ENCODE data around the gene KCNK13.
"Not testable (repeated sequence)": the region's sequence is repeated elsewhere in the genome, so short reads cannot be mapped to it uniquely, and the experiment has no call there.

Gene KCNK13

GRCh38 chr14:90191154-90191553 is 129.4 kb downstream of the KCNK13 start:
- DNase-seq (ENCODE audit: low read depth in 3 of 3, low spot score in 1 of 3), result no peak

- no peak for DNase-seq (ENCODE audit: low read depth in 3 of 3, low spot score in 1 of 3)
Observed at GRCh38 chr14:90191585-90191984, 129.8 kb downstream of the KCNK13 start.

DNA sequence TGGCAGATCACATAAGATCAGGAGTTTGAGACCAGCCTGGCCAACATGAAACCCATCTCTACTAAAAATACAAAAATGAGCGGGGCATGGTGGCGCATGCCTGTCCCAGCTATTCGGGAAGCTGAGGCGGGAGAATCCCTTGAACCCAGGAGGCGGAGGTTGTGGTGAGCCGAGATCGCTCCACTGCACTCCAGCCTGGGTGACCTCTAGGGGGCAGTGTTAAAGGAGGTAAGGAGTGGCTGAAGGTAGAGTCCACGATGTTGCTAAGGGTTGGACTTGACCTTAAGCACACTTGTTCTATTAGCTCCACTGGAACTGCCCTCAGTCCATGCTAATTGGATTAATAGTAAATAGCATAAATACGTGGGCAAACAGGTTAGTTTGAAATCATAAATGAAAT is 132.1 kb downstream of the KCNK13 start:
- no peak for DNase-seq (ENCODE audit: low read depth in 3 of 3, low spot score in 1 of 3)

GRCh38 chr14:90194706-90195105 is 132.9 kb downstream of the KCNK13 start:
- DNase-seq (ENCODE audit: low read depth in 3 of 3, low spot score in 1 of 3), result no peak

DNA sequence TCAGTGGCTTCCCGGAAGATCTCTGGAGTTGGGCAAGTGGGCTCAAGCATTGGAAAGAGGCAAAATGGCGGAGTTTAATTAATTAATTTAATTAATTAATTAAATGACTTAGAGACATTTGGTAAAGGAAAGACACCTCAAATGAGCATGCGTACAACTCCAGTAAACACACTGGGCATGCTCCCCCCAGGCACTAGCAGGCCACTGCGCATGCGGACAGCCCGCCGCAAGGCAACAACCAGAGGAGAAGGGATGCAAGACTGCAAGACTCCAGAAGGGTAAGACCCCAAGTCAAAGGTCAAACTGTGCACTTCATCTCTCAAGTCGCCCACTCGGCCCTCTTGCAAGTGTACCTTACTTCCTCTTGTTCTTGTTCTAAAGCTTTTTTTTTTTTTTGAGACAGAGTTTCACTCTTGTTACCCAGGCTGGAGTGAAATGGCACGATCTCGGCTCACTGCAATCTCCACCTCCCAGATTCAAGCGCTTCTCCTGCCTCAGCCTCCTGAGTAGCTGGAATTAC is 136.8 kb downstream of the KCNK13 start:
- DNase-seq (ENCODE audit: low read depth in 3 of 3, low spot score in 1 of 3), result no peak

DNA sequence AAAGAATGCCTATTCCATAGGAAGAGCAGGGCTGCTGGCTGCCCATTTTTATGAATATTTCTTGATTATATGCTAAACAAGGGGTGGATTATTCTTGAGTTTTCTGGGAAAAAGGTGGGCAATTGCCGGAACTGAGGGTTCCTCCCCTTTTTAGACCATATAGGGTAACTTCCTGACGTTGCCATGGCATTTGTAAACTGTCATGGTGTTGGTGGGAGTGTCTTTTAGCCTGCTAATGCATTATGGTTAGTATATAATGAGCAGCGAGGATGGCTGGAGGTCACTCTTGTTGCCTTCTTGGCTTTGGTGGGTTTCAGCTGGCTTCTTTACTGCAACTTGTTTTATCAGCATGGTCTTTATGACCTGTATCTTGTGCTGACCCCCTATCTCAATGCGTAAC is 138.8 kb downstream of the KCNK13 start:
- DNase-seq (ENCODE audit: low read depth in 3 of 3, low spot score in 1 of 3), result not testable (repeated sequence)

DNA sequence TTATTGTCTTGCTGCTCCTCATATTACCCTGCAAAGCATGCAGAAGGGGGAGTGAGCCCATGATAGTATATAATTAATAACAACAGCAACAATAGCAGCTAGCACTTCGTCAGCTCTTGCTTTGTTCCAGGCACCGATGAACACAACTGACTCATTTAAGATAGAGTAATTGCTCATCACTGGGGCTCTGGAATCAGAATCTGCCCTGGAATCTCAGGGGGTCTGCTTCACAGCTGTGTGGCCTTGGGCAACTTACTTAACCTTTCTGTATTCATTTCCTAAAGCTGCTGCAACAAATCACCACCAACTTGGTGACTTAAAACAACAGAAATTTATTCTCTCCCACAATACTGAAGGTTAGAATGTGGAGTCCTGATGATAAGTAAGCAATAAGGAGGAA is 139.6 kb downstream of the KCNK13 start:
- DNase-seq (ENCODE audit: low read depth in 3 of 3, low spot score in 1 of 3), result no peak

DNA sequence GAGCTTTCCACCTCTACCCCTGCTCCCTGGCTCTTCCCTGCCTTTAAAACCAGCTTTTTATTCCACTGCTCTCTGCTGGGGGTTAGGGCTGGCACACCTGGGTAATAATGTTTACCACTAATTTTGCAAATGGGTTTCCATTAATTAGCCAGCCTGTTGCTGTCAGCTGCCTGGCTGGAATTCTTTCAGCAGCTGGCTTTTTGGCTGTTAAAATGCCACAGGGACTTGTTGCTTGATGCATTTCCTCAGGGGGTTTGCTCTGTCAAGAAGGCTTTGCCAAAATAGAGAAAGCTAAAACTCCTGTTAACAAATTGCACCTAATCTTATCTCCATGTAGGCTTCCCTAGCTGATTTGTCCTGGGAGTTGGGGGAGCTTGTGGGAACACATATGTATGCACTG is 142.7 kb downstream of the KCNK13 start:
- DNase-seq (ENCODE audit: low read depth in 3 of 3, low spot score in 1 of 3), result no peak

DNA sequence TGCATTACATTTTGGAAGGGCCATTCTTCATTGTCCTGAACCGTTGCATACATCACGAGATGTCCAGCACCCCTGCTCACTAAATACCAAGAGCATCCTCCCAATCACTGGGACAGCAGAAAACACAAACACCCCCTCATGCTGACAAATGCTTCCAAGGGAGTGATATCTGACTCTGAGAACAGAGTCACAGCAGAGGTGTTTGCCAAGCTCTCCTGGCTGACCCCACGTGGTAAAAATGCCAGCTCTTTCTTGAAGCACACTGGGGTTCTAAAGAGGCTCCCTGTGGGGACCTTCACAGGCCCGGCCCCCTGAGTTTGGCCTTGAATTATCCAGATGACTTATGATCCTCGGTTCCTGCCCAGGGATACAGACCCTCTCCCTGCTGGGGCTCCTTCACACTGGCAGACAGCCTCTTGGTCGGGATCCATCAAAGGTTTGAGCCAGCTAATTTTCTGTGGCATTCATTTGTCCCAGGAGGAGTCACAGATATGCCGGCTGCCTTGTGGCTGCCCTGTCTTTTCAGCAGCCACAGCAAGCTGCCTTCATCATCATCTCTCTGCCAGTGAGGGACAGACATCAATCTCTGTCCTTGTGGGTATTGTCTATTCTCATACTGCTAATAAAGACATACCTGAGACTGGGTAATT is 151.4 kb downstream of the KCNK13 start:
- DNase-seq (ENCODE audit: low read depth in 3 of 3, low spot score in 1 of 3), result no peak

- no peak for DNase-seq (ENCODE audit: low read depth in 3 of 3, low spot score in 1 of 3)
Observed at GRCh38 chr14:90228478-90228877, 166.7 kb downstream of the KCNK13 start.

DNA sequence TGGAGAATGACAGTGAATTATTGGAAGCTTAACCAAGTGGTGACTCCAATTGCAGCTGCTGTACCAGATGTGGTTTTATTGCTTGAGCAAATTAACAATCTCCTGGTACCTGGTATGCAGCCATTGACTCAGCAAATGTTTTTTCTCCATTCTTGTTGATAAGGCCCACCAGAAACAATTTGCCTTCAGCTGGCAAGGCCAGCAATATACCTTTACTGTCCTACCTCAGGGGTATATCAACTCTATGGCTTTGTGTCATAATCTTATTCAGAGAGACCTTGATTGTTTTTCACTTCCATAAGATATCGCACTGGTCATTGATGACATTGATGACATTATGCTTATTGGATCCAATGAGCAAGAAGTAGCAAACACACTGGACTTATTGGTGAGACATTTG is 168.1 kb downstream of the KCNK13 start:
- DNase-seq (ENCODE audit: low read depth in 3 of 3, low spot score in 1 of 3), result not testable (repeated sequence)
